Ovary (tissue), 9 donors: ENCODE data around the gene RASA3. TPM values are rescaled to one million over a fixed set of nuclear protein-coding genes. Genes with fewer than 3 reads are reported as not detected.

ENCODE experiments used
- DNase-seq, 5 donors: peaks; one replicate each; pipeline ENCODE4 v3.0.0-alpha.2; 2019 to 2020
- H3K27ac ChIP-seq, 2 donors: fragments of 200-600 bp; one replicate each; pipeline versions ENCODE4 v1.5.1 to v1.8.0; 2019 to 2022
- H3K27me3 ChIP-seq: fragments of 200-600 bp; one replicate; pipeline ENCODE4 v1.8.0; 2022
- H3K36me3 ChIP-seq: fragments of 200-600 bp; sonication (generic); one replicate; pipeline ENCODE4 v1.5.1; 2019
- H3K4me1 ChIP-seq: one replicate; pipeline ENCODE4 v1.8.1; 2013; ENCODE audit warnings: mild to moderate bottlenecking, moderate library complexity; ENCODE audit not compliant: insufficient read depth
- H3K4me3 ChIP-seq: fragments of 200-600 bp; sonication (generic); one replicate; pipeline ENCODE4 v1.5.1; 2017
- H3K9me3 ChIP-seq, 2 donors: fragments of 200-600 bp in 1 of 2; sonication (generic) in 1 of 2; one replicate each; pipeline versions ENCODE4 v1.5.1 to v1.8.1; 2013 to 2019; ENCODE audit warnings: mild to moderate bottlenecking in 1 of 2, moderate library complexity in 1 of 2
- EP300 ChIP-seq: sonication (generic); formaldehyde crosslinking; IDR thresholded peaks from one replicate; pipeline ENCODE4 v1.6.1; 2017; ENCODE audit warnings: antibody characterized with exemption
- POLR2A ChIP-seq: fragments of 450-650 bp; IDR thresholded peaks from one replicate; pipeline ENCODE4 v1.6.1; 2017; ENCODE audit warnings: antibody characterized with exemption, mild to moderate bottlenecking, moderate library complexity
- WGBS, 3 donors: extraction: QIAGEN DNeasy Blood & Tissue Kit in 1 of 3; methylation state at CpG; one replicate each; pipeline versions ENCODE4 v1.1.5 to v1.1.7; 2013 to 2017; 5-methylcytosine and 5-hydroxymethylcytosine counted together
- intact Hi-C, 4 donors: fragments of 100-400 bp; cut with DNase I; formaldehyde crosslinking; loops; one replicate each; pipeline versions ENCODE4 v1.11.0 to v1.15.1; 2022 to 2023
- polyA plus RNA-seq, 2 donors: library from polyadenylated mRNA; stranded (reverse); fragments of 200-250 nt in 1 of 2; fragments of 350-450 nt in 1 of 2; fragmentation: Illumina TruSeq in 1 of 2; extraction: RNeasy Lipid Tissue Mini Kit (QIAGEN cat#74804) in 1 of 2; gene quantifications; one replicate each; pipeline ENCODE4 v1.2.3, GENCODE V29; 2013 to 2014
- total RNA-seq, 7 donors: library from RNA; depleted of rRNA in 2 of 7; stranded (reverse); fragments of >200 nt in 2 of 7; fragmentation: NEBNext Ultra II Directional in 3 of 7; extraction: Animal tissue kit (Norgen Biotek cat#: 25700) in 3 of 7; gene quantifications; one replicate each; pipeline versions ENCODE4 v1.1.0 to v1.2.4, GENCODE V29; 2016 to 2023
- TF ChIP-seq, protein P1 (sequence below), 3 donors: fragments of 450-650 bp in 2 of 3; fragments of 200-600 bp in 1 of 3; IDR thresholded peaks; one replicate each; pipeline versions ENCODE4 v1.5.1 to v1.8.0; 2016 to 2022; ENCODE audit warnings: antibody characterized with exemption in 3 of 3, mild to moderate bottlenecking in 1 of 3
- donor health status: DM: no; HTN: no; CAD: no; lungs with moderate emphysema.
- donor health status: DM: no; HTN: no; CAD: no.
- donor health status: Bipolar disorder and iron deficiency.
- donor health status: DM: yes; HTN: yes; CAD: no.
- donor health status: DM: no; HTN: no; CAD: no.
- donor health status: DM: yes; HTN: yes; CAD: no.

The RASA3 gene
- total and polyA plus RNA-seq, 9 donors = 5.4 to 16.9 (median 9.4) TPM

DNA sequence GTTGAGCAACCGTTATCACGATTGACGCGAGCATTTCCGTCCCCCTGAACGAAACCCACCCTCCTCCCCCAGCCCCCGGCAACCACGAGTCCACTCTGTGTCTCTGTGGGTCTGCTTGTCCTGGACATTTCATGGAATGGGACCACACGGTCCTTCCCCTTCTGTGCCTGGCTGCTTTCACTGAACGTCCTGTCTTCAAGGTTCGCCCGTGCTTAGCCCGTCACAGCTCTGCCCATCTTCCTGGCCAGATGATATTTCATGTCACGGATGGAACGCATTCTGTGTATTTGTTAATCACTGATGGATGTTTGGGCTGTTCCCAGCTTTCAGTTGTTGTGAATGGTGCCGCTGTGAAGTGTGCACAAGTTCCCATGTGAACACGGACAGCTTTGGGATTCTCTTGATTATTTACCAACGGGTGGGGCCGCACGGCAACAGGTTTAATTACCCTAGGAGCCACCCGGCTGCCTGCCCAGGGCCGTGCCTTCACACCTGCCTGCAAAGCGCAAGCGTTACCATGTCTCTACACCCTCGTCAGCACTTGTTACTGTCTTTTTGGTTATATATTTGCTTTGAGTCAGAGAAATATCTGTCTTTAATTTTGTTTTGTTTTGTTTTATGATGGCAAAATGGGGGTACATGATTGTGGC, 42.5 kb downstream of the RASA3 start:
- H3K27ac ChIP-seq = no peak overlapping the region
- TF ChIP-seq EP300 (no peak), POLR2A (no peak)
- TF ChIP-seq, protein P1, sequence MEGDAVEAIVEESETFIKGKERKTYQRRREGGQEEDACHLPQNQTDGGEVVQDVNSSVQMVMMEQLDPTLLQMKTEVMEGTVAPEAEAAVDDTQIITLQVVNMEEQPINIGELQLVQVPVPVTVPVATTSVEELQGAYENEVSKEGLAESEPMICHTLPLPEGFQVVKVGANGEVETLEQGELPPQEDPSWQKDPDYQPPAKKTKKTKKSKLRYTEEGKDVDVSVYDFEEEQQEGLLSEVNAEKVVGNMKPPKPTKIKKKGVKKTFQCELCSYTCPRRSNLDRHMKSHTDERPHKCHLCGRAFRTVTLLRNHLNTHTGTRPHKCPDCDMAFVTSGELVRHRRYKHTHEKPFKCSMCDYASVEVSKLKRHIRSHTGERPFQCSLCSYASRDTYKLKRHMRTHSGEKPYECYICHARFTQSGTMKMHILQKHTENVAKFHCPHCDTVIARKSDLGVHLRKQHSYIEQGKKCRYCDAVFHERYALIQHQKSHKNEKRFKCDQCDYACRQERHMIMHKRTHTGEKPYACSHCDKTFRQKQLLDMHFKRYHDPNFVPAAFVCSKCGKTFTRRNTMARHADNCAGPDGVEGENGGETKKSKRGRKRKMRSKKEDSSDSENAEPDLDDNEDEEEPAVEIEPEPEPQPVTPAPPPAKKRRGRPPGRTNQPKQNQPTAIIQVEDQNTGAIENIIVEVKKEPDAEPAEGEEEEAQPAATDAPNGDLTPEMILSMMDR (IDR thresholded peaks at IDR 0.05) = no peak
- no peaks in the 10 kb centered on the region for H3K27me3 ChIP-seq
- peak in 2 of 5 donors; percentile 7 to 13 for DNase-seq
- no peaks in the 10 kb centered on the region for H3K9me3 ChIP-seq
- intact Hi-C loops = no loop called here
- 91 to 92% (median 92%) methylated on average over 25 of the region's 25 CpGs for WGBS, 3 donors
- no peak overlapping the region for H3K4me3 ChIP-seq
- no peaks in the 10 kb centered on the region for H3K4me1 ChIP-seq
- no peaks in the 10 kb centered on the region for H3K36me3 ChIP-seq

DNA sequence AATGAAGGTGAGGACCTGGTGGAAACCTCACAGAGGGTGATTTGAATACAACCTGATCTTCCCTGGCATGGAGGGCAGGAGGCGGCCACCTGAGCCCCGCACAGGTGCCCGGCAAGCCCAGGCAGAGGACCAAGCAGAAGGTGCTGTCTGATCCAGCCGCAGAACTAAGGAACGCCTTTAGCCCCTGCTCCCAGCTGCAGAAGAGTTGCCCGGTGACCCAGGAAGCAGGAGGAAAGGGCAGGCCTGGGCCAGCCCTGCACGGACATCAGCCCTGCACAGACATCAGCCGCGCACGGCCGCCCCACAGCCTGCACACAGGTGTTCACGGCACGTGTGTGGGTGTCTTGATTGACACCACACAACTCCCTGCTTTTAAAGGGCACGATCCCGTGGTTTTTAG, 43.1 kb downstream of the RASA3 start:
- no peak overlapping the region for H3K4me3 ChIP-seq
- no peaks in the 10 kb centered on the region for H3K4me1 ChIP-seq
- WGBS, 3 donors = 74 to 81% (median 79%) methylated on average over 15 of the region's 15 CpGs
- no peak overlapping the region for H3K27ac ChIP-seq
- H3K36me3 ChIP-seq = no peaks in the 10 kb centered on the region
- intact Hi-C loops = no loop called here
- peak in 4 of 5 donors; percentile 2 to 14 (median 8) for DNase-seq
- TF ChIP-seq, protein P1 (IDR thresholded peaks at IDR 0.05) = no peak
- TF ChIP-seq EP300 (no peak), POLR2A (no peak)
- H3K9me3 ChIP-seq = no peaks in the 10 kb centered on the region
- no peaks in the 10 kb centered on the region for H3K27me3 ChIP-seq

DNA sequence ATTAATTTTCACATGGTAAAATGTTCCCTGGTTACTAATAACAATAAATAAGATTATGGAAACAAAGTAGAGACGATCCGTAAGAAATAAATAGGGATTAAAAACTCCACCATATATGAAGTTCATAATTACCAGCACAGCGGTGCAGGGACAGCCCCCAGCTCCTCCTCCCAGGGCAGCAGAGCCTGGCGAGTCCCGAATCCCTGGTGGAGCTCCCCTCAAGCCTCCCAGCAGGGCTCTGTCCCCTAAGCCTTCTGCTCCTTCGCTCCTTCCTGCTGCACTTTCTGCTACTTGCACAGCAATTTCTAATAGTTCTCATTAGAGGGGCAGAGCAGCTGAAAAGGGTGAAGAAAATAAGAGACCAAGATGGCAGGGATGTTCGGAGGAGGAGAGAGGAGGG, 43.6 kb downstream of the RASA3 start:
- WGBS, 3 donors = 80 to 86% (median 83%) methylated on average over 7 of the region's 7 CpGs
- TF ChIP-seq, protein P1 (IDR thresholded peaks at IDR 0.05) = no peak
- TF ChIP-seq POLR2A (no peak), EP300 (no peak)
- peak in 1 of 5 donors; percentile 8 for DNase-seq

DNA sequence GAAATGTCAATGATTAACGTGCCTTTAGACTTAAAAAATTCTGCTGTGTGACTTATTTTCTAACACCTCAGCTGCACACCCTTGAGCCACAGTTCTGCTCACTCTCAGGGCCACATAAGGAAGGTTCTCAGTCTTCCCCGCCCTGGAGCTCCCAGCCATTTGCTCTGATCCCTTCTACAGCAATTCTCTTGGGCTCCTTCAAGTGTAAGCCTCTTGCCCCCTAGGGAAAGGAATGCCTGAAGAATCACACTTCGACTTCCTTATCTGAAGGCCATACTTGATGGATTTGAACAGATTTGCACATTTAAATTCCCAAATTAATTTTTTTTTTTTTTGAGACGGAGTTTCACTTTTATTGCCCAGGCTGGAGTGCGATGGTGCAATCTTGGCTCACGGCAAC, 44.2 kb downstream of the RASA3 start:
- Histone ChIP-seq H3K4me3 (no peak overlapping the region), H3K36me3 (no peaks in the 10 kb centered on the region), H3K4me1 (no peaks in the 10 kb centered on the region), H3K9me3 (no peaks in the 10 kb centered on the region), H3K27me3 (no peaks in the 10 kb centered on the region), H3K27ac (no peak overlapping the region)
- TF ChIP-seq EP300 = no peak
- TF ChIP-seq, protein P1 (IDR thresholded peaks at IDR 0.05) = no peak
- TF ChIP-seq POLR2A = no peak
- no peak for DNase-seq
- 90 to 91% (median 91%) methylated on average over 6 of the region's 6 CpGs for WGBS, 3 donors
- intact Hi-C loops = no loop called here

More for the DNA sequence above, 43.6 kb downstream of the RASA3 start:
- no peaks in the 10 kb centered on the region for H3K36me3 ChIP-seq
- no peaks in the 10 kb centered on the region for H3K4me1 ChIP-seq
- H3K9me3 ChIP-seq = no peaks in the 10 kb centered on the region
- no peaks in the 10 kb centered on the region for H3K27me3 ChIP-seq
- intact Hi-C loops = no loop called here
- H3K4me3 ChIP-seq = no peak overlapping the region
- H3K27ac ChIP-seq = no peak overlapping the region
